GM21825 (cell line): ENCODE results near the gene AK8.
A peak's percentile ranks its signal among the peaks of the same experiment; 100 is the strongest.

Source experiments
- ATAC-seq: cut with Tn5 transposase; IDR thresholded peaks from one replicate; pipeline ENCODE4 v1.9.1; 2021; ENCODE audit warnings: mild to moderate bottlenecking, moderate library complexity; ENCODE audit not compliant: unreplicated experiment

Gene AK8, protein sequence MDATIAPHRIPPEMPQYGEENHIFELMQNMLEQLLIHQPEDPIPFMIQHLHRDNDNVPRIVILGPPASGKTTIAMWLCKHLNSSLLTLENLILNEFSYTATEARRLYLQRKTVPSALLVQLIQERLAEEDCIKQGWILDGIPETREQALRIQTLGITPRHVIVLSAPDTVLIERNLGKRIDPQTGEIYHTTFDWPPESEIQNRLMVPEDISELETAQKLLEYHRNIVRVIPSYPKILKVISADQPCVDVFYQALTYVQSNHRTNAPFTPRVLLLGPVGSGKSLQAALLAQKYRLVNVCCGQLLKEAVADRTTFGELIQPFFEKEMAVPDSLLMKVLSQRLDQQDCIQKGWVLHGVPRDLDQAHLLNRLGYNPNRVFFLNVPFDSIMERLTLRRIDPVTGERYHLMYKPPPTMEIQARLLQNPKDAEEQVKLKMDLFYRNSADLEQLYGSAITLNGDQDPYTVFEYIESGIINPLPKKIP

DNA sequence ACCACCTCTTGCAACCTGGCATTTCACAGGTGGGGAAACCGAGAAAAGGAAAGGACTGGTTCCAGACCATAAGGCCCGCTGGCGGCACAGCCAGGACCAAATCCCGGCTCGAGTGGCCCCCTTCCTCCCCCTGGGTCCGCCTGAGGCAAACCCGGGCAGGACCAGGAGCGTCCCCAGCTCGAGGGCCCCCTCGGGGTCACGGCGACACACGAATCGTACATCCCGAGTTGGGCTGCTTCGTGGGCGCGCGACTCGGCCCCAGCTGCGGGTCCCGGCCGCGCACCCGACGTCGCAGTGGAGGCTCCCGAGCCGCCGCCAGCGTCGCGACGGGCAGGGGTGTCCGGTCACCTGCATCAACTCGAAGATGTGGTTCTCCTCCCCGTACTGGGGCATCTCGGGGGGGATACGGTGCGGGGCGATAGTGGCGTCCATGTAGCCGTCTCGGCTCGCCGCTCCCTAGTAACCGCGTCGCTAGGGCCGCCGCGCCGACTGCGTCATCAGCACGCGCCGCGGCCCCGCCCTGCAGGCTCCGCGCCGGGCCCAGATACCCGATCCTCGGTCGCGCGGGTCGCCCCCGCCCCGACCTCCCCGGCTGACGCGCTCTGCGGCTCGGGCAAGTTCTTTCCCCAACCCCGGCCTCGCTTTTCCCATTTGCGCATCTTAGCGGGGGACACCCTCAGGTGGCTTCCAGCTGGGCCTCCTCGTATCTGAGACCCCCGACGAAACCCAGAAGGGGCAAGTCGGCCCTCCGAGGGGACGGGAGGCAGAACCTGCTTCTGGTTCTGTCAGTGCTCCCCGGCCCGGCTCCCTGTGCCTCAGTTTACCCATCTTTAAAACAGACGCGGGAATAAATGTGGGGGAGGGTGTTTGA is at the start of gene AK8:
AK8 (minus strand) TSS at position 461 of the 871 bp plus-strand sequence; CDS start at position 432, 29 bp downstream.
- ATAC-seq, result peak; percentile 72

DNA sequence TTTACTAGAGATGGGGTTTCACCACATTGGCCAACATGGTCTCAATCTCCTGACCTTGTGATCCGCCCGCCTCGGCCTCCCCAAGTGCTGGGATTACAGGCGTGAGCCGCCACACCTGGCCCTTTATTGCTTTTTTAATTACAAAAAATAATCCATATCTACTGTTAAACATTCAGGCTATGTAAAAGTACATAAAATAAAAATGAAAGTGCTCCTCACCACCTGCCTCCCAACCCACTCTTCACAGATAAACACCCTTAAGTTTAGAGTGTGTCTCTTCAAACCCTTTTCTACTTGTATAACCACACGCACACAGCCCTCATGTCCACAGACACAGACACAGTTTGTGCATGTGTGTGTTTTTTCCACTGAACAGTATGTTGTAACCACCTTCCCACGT is 49.6 kb upstream of the AK8 start:
- ATAC-seq, result no peak

DNA sequence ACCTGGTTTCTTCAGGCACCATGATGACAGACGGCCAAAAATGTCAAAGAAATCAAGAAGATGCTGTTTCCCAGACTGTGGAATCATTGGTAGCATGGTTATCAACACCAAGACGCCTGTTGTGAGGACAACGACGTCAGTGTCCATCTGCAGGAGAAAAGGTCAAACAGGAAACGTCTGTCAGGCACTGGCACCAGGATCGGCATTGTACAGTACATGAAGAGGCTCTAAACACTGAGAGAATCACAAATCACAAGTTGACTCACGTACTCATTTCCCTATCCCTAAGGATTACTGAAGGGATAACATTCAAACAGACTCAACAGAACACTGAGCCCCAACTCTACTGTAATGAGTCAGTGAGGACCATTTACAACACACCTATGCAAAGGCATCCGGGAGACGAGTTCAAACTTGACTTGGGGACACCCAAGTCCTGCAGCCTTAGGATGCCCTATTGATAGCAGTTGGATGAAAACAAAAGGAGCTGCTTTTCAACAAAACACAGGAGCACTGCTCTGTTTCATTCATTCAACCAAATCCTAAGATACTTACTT is 45.3 kb upstream of the AK8 start:
- ATAC-seq, result no peak

DNA sequence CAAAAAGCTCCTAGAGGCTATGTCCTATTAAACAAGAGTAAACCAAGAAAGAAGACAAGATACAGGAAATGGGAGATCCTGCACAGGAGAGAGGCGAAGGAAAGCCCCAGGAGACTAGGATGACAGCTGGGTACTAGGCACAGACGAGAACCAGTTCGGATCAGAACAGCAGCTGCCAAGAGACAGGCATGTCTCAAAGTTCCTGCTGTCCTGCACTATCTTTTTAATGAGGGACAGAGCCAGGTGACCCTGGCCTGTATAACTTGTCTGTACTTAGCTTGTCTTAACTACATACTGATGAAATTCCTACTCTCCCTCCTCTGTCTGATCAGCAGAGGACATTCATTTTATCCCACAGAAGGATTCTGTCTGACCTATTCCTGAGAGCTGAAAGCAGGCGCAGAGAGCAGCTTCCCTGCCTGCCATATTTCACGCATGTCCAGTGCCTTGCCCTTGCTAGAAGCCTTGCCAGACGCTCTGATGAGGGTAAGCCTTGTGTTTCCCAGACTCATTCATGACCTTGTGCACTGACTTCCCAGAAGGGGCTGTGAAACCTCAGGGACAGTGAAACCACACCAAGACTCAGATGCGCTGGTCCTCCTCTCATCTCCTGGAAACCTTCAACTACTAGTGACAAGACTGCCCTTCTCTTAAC is 41.7 kb upstream of the AK8 start:
- no peak for ATAC-seq

DNA sequence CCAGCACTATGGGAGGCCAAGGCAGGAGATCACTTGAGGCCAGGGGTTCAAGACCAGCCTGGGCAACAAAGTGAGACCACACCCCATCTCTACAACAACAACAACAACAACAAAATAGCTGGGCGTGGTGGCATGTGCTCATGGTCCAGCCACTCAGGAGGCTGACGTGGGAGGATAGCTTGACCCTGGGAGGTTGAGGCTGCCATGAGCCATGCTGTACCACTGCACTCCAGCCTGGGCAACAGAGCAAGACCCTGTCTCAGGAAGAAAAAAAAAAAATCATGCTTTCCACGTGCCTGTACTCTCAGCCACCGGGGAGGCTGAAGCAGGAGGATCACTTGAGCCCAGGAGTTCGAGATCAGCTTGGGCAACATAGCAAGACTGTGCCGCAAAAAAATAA is 36.8 kb upstream of the AK8 start:
- no peak for ATAC-seq

DNA sequence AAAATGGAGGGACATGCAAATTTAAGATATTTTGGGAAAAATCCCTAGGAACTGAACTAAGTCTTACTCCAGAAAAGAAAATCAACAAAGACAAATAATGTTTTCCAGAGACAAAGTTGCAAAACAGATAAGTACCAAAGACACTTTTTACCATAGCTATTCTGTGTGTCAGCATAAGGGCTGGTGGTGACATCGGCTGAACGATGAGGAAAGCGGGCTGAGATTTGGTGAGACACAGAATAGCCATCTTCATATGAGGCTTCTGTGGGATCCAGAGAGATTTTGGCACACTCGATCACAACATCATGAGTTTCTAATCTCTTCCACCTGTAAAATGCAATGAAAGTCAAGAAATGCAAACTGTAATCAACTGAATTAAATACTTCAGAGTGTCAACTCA is 34.0 kb upstream of the AK8 start:
- ATAC-seq, result no peak

DNA sequence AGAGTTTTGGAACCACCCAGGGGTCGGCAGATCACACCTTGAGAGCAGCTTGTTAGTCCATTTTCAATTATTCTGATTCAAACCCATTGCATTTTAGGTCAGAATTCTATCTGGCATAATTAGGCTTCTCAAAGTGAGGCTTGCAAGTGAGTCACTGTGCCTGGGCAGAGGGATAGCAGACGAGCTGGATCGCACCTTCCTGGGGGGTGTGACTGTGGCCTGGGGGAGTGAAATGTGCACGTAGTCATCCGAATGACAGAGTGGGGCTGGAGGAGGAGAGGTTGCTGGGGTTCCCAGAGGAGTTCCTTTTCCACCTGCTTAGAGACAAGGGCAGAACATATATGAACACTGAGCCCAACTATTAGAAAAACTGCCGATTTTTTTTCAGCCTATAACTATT is 32.3 kb upstream of the AK8 start:
- no peak for ATAC-seq

DNA sequence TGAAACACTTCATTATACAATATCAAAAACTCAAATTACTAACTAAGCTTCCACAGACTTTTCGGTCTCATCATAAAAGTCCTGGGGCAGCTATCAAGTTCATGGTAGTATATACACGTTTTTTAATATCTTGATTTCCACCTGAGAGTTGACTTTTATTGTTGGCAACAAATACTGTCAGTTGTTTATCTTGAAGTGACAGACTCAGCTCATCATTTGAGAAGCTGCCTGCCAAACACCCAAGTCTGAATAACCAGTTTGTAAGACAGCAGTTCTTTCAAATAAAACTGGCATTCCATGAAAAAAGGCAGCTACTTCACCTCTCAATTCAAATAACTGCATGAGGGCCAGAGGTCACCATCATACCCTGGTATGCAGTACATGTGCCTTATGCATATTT is 31.2 kb upstream of the AK8 start:
- ATAC-seq, result no peak

DNA sequence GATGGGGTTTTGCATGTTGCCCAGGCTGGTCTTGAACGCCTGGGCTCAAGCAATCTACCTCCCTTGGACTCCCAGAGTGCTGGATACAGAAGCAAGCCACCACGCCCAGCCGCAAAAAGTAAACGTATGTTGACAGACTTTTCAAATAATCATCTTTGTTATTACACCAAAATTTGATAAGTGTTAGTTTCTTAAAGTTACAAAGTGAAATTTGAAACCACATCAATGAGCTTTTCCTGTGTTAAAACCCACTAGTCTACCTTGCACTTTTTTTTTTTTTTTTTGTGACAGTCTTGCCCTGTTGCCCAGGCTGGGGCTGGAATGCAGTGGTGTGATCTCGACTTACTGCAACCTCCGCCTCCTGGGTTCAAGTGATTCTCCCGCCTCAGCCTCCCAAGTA is 30.6 kb upstream of the AK8 start:
- ATAC-seq, result no peak

DNA sequence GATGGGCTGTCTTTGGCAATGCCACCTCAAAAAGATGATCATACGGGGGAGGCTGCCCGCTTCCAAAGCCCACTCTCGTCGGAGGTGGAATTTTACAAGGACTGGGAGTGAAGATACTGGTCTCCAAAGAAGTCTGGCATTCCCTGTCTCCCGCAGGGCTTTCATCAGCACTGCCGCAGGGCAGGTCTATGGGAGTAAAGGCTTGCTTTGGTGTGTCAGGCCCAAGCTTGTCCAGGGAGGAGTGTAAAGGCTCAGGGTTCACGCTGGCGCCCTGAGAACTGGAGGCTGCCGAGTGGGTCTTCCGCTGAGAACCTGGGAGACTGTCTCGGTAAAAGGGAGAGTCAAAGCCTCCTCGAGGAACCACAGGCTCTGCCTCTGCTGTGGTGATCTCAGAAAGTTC is 27.6 kb upstream of the AK8 start:
- ATAC-seq, result no peak

DNA sequence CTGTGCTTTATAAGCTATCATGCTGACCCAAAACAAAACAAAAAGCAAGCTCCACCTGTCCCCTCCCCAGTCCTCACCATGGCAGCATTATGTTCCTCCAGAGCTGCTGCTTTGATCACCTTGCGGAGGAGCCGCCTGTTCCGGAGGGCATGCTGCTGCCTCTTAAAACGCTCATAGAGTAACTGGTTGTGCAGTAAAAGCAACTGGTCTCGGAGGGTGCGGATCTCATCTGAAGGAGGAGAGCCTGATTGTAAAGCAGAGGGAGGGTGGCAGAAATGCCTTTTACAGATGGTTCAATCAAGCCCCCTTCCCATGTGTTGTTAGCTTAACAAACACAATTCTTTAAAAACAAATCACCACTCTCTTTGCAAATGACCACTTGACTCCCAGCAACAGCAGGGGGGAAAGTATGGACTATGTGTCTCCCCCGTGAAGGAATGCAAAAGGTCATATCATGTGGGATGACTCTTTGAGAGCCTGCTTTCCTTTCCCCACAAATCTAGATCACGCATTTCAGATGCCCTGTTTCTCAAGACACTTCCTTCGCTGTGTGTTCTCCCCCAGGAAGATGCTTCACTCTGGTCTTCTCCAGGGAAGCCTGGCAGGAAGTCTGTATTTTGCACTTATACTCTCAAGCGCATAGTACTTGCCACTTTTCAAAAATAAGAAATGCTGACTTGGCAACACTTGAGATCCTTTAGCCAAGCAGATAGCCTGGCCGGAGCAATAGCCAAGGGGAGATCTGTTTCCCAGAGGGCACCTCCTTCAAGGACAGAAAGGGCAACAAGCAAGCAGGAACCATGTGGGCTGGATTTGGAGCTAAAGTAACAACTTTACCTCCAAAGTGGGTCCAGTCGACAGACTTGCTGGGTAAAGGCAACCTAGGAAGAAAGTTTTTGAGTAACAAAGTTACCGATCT is 25.7 kb upstream of the AK8 start:
- no peak for ATAC-seq

DNA sequence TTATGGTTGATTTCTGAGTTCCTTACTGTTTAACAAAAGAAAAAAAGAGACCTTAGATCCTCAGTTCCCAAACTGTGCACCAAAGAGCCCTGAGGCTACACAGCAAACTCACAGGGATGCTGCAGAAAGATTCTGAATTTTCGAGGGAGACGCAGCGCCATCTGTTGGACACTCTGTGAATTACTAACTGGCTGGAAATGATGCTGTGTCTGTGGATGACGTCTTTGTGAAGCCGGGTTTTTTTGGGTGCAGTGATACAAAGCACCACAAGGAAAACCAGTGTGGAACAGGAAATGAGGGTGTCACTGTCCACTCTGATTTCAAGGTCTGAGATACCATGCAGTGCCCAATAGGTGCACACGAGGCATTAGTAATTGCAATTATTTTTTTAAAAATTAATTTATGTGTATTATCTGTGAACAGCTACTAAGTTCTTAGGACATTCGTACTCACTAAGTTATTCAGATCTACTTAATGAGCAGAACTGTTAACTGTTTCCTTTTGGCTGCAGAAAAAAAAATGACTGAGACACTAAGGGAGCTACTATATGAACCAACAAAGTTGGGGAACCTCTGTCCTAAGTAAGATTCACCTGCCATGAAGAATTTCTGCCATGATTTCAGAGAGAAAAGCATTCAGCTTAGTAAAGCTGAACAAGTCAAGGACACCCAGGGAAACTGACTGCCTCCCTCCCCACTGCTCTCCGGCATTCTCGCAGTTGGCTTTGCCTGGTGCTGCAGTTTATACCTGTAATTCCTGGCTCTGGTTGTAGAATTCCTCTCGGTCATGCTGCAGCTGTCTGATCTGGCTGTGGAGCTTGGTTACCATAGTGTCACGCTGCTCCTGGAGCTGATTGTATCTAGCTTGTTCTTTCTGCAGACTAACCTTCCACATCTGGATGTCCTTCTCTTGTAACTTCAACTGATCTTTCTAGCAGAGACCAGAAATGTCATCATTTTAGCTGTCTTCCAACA is 24.1 kb upstream of the AK8 start:
- ATAC-seq, result no peak

DNA sequence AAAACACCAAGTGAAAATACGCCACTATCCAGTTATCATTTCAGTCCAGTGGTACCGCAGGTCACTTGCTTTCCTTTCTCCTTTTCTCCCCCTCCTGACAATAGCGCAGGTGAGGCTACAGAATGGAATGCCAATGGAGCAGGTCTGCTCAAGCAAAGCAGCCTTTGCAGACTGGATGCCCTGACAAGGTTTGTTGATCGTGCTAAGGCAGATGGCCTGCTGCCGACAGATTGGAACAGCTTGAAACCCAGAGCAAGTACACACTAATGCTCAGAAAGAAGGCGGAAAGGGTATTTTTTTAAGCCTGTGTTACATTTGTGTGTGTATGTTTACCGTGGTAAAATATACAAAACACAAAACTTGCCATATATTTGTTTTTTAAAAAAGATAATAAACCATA is 20.0 kb upstream of the AK8 start:
- ATAC-seq, result no peak

DNA sequence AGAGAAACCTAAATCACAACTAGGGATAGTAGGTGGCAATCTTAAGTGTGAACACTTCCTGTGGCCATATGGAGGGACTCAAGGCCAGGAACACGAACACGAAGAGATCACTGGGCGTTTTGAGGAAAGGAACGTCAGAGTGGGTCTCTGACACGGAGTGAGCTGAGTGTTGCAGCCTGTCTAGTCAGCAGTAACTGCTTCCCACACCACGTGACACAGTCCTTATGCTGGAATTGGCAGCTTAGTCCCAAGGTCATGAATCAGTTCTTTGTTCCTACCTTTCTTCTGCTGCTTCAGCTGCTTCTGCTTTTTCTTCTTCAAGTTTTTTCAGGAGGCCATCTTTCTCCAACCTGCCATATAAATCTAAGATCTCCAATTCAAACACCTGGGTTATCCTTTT is 18.8 kb upstream of the AK8 start:
- no peak for ATAC-seq

DNA sequence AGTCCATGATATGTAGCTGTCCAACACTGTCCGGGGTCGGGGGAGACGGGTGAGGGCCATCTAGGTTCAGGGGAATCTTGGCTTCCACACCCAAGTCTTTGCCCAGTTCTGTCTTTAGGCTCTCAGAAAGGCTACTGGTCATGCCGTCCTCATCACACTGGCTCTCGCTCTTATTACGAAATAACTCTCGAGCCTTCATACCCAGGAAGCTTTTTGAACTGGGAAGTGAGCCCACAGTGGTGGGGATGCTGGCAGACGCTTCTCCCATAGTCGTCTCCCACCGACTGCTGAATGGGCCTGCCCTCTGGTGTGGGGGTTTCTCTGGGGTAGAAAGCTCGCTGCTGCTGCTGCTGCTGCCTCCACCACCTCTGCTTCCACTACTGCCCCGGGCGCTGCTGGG is 18.2 kb upstream of the AK8 start:
- ATAC-seq, result no peak

DNA sequence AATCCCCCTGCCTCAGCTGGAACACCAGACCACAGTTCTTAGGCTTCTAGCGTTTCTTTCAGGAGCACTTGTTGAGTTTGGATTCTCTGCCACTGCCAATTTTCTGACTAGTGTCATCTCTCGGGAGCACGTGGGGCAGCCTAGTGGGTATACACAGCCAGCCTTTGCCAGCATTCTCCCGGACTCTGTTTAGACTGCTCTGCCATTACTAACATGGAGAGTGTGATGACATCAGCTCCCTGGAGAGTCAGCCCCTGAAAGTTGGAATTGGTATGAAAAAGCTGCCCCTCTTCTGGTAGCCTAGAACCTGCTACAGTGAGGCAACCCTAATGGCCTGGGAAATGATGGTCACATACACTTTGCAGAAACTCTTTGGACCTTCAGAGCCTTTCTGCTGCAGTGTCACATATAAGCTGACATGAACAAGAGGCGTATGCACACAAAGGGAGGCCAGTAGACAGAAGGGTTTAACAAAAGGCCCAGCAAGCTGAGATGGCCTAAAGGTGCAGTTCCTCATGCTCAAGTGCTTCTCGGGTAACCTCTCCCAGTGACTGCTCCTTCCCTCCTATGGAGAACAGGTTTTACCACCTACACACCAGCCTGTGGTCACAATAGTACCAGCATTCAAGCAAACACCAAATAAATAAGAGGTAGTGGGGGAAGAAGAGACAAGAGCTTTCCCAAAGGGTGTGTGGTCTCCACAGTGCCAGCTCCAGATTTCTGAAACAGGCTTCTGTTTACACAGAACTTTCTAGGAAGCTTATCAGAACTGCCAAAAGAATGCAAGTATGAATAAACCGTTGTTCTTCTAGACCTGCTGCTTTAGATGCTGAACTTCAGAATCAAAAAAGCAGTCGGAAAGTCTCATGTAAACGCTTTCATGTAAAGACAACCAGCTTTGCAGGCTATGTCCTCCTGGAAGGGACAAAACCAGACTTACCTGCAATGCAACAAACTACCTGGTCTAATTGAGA is 17.1 kb upstream of the AK8 start:
- ATAC-seq, result no peak

DNA sequence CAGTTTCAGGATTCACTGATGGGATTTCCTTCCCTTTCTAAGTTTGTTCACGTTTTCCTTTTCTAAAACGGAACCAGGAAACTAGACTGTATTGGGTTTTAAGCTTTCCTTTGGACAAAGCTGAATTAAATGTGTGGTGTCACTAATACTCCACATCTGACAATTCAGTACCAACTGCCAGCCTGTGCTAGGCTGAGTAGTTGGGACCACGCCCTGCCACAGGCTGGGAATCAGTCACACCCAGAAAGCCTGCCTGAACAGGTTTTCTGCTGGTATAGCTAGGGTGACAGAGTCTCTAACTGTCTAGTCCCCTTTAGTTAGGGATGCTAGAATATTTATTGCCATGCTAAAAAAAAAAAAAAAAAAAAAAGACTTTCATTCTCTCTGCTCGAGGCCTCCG is 16.3 kb upstream of the AK8 start:
- ATAC-seq, result no peak

DNA sequence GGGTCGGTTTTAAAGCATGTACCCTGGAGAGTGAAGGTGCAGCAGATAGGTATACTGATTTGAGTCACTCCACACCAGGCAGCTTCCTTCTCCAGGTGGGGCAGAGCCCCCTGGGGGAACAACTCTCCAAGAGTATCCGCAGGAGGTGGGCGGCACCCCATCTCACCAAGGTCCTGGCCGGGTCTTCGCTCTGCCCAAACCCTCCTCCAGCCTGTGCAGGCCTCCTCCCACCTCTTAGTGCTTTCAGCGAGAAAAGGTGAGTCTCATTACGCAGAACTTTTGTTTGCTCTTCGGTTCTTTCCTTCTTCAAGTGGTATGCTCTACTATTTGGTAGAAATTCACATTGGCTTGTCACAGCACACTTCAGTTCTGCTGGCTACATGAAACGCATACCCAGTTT is 14.3 kb upstream of the AK8 start:
- ATAC-seq, result no peak
